Right lobe of liver (tissue), 6 donors: Measurements from ENCODE around the gene PDSS1. TPM values are rescaled to one million over a fixed set of nuclear protein-coding genes. Genes with fewer than 3 reads are reported as not detected.
"Not testable (repeated sequence)": the region's sequence is repeated elsewhere in the genome, so short reads cannot be mapped to it uniquely, and the experiment has no call there.

Experiments
- ATAC-seq, 4 donors: fragments of 200-7000 bp; cut with Tn5 transposase; one replicate each; pipeline ENCODE4 v1.9.1; 2020; ENCODE audit warnings: mild to moderate bottlenecking in 4 of 4, moderate library complexity in 4 of 4
- DNase-seq, 3 donors: peaks; one replicate each; pipeline ENCODE4 v3.0.0-alpha.2; 2020
- H3K27ac ChIP-seq, 3 donors: fragments of 200-600 bp; one replicate each; pipeline ENCODE4 v1.8.0; 2022
- H3K27me3 ChIP-seq, 2 donors: fragments of 200-600 bp; one replicate each; pipeline ENCODE4 v1.8.0; 2022
- H3K36me3 ChIP-seq, 4 donors: fragments of 200-600 bp; sonication (generic) in 1 of 4; one replicate each; pipeline versions ENCODE4 v1.5.1 to v1.8.0; 2017 to 2022; ENCODE audit warnings: control low read depth in 1 of 4
- H3K4me1 ChIP-seq, 4 donors: fragments of 200-600 bp; sonication (generic) in 1 of 4; one replicate each; pipeline versions ENCODE4 v1.5.1 to v1.8.0; 2017 to 2022; ENCODE audit warnings: control low read depth in 1 of 4
- H3K4me3 ChIP-seq, 3 donors: fragments of 200-600 bp; one replicate each; pipeline ENCODE4 v1.8.0; 2022
- H3K9me3 ChIP-seq, 4 donors: fragments of 200-600 bp; sonication (generic) in 1 of 4; one replicate each; pipeline versions ENCODE4 v1.5.1 to v1.8.0; 2017 to 2022; ENCODE audit warnings: control low read depth in 1 of 4
- CTCF ChIP-seq, 4 donors: fragments of 200-600 bp in 3 of 4; fragments of 450-650 bp in 1 of 4; IDR thresholded peaks; one replicate each; pipeline versions ENCODE4 v1.5.1 to v1.8.0; 2016 to 2022; ENCODE audit warnings: antibody characterized with exemption in 4 of 4, mild to moderate bottlenecking in 2 of 4
- POLR2A ChIP-seq: fragments of 450-650 bp; IDR thresholded peaks from one replicate; pipeline ENCODE4 v1.6.1; 2017; ENCODE audit warnings: antibody characterized with exemption, mild to moderate bottlenecking
- WGBS: methylation state at CpG from one replicate; pipeline ENCODE4 v1.1.6; 2018; ENCODE audit warnings: low coverage, low lambda C conversion rate; ENCODE audit not compliant: insufficient coverage; ENCODE audit errors: missing lambda C conversion rate; 5-methylcytosine and 5-hydroxymethylcytosine counted together
- intact Hi-C, 2 donors: fragments of 100-400 bp; cut with DNase I; formaldehyde crosslinking; loops; one replicate each; pipeline versions ENCODE4 v1.11.2 to v1.14.1; 2022
- small RNA-seq, 2 experiments: library from RNA; depleted of rRNA; stranded (forward); fragments of <200 nt; gene quantifications; one replicate each; pipeline ENCODE3, GENCODE V24; 2016
- total RNA-seq, 6 experiments: library from RNA; depleted of rRNA in 2 of 6; stranded (reverse); fragments of >200 nt in 2 of 6; fragmentation: NEBNext Ultra II Directional in 3 of 6; extraction: Animal tissue kit (Norgen Biotek cat#: 25700) in 3 of 6; gene quantifications; one replicate each; pipeline versions ENCODE4 v1.1.0 to v1.2.4, GENCODE V29; 2016 to 2023
- donor health status: DM: no; HTN: yes; CAD: no.
- donor health status: DM: no; HTN: no; CAD: no.
- donor health status: DM: no; HTN: no; CAD: no.
- donor health status: DM: no; HTN: yes; CAD: no.
- donor health status: DM: no; HTN: yes; CAD: no.

The PDSS1 gene
- total RNA-seq, 6 experiments from 2014 or later, result 2.3 to 15.9 (median 4.1) TPM

GRCh38 chr10:26787362-26787761 is 89.9 kb downstream of the PDSS1 start:
- H3K27me3 ChIP-seq, result no peaks in the 10 kb centered on the region
- H3K4me3 ChIP-seq, result no peak overlapping the region
- no peak overlapping the region for H3K27ac ChIP-seq
- H3K9me3 ChIP-seq, result no peaks in the 10 kb centered on the region
- peaks cover 0 to 3% (median 0%) of the 10 kb centered on the region in 4 donors for H3K4me1 ChIP-seq
- intact Hi-C loops, result no loop called here
- no peaks in the 10 kb centered on the region for H3K36me3 ChIP-seq
- TF ChIP-seq POLR2A, result no peak
- TF ChIP-seq CTCF (IDR thresholded peaks at IDR 0.05), result no peak
- DNase-seq (no peak), ATAC-seq (no peak)
- WGBS, result 97% methylated on average over 3 of the region's 3 CpGs

DNA sequence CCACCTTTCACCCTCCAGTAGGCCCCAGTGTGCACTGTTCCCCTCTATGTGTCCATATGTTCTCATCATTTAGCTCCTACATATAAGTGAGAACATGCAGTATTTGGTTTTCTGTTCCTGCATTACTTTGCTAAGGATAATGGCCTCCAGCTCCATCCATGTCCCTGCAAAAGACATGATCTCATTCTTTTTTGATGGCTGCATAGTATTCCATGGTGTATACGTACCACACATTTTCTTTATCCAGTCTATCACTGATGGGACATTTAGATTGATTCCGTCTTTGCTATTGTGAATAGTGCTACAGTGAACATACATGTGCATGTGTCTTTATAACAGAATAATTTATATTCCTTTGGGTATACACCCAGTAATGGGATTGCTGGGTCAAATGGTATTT is 92.3 kb downstream of the PDSS1 start:
- intact Hi-C loops, ATAC-seq: not testable (repeated sequence)
- WGBS, result 95% methylated on average over 2 of the region's 2 CpGs

GRCh38 chr10:26790221-26790995 is 92.9 kb downstream of the PDSS1 start:
- Histone ChIP-seq H3K9me3 (no peaks in the 10 kb centered on the region), H3K27me3 (no peaks in the 10 kb centered on the region), H3K4me1 (peaks cover 0 to 9% (median 2%) of the 10 kb centered on the region in 4 donors), H3K27ac (no peak overlapping the region), H3K36me3 (no peaks in the 10 kb centered on the region), H3K4me3 (no peak overlapping the region)
- DNase-seq (no peak), ATAC-seq (no peak)
- intact Hi-C loops, result no loop called here
- 92% methylated on average over 4 of the region's 4 CpGs for WGBS
- TF ChIP-seq CTCF (IDR thresholded peaks at IDR 0.05) (no peak), POLR2A (no peak)

More for the DNA sequence above, 92.3 kb downstream of the PDSS1 start:
- not testable (repeated sequence) for H3K27ac ChIP-seq, H3K4me3 ChIP-seq, H3K9me3 ChIP-seq, H3K36me3 ChIP-seq, DNase-seq, H3K27me3 ChIP-seq, H3K4me1 ChIP-seq

GRCh38 chr10:26792758-26793495 is 95.4 kb downstream of the PDSS1 start:
- Histone ChIP-seq H3K36me3 (no peaks in the 10 kb centered on the region), H3K4me3 (no peak overlapping the region), H3K9me3 (peaks cover 0 to 3% (median 0%) of the 10 kb centered on the region in 4 donors), H3K4me1 (peaks cover 0 to 9% (median 2%) of the 10 kb centered on the region in 4 donors), H3K27ac (no peak overlapping the region), H3K27me3 (no peaks in the 10 kb centered on the region)
- DNase-seq (no peak), ATAC-seq (peak in 2 of 4 donors; percentile 30 to 43)
- WGBS, result 27% methylated on average over 2 of the region's 2 CpGs
- intact Hi-C loops, result no loop called here
- no peak for TF ChIP-seq CTCF (IDR thresholded peaks at IDR 0.05)
- no peak for TF ChIP-seq POLR2A

Small RNAs within 50 kb of the gene (small RNA-seq; reads per million reads assigned to genes)
- 0 reads per million in 2 experiments for gene RF00191
- gene RNU6-946P, result 0 reads per million in 2 experiments

Other genes with a start within 250 kb of the PDSS1 start
- gene ABI1, start 163.3 kb downstream of the PDSS1 start, total RNA-seq, result 10 to 100 TPM; 13.4 to 25.3 (median 17.4) TPM